Body of pancreas (tissue), 4 donors: ENCODE measurements around the gene TMEM97.

ENCODE experiments used
- CTCF ChIP-seq, 7 experiments: fragments of 450-650 bp in 4 of 7; fragments of 200-600 bp in 3 of 7; sonication (generic) in 3 of 7; IDR thresholded peaks; one replicate each; pipeline ENCODE4 v1.5.1; 2016 to 2019; ENCODE audit warnings: antibody characterized with exemption in 7 of 7
- POLR2A ChIP-seq, 3 donors: fragments of 450-650 bp; IDR thresholded peaks; one replicate each; pipeline ENCODE4 v1.6.1; 2016; ENCODE audit warnings: antibody characterized with exemption in 3 of 3, mild to moderate bottlenecking in 2 of 3

DNA sequence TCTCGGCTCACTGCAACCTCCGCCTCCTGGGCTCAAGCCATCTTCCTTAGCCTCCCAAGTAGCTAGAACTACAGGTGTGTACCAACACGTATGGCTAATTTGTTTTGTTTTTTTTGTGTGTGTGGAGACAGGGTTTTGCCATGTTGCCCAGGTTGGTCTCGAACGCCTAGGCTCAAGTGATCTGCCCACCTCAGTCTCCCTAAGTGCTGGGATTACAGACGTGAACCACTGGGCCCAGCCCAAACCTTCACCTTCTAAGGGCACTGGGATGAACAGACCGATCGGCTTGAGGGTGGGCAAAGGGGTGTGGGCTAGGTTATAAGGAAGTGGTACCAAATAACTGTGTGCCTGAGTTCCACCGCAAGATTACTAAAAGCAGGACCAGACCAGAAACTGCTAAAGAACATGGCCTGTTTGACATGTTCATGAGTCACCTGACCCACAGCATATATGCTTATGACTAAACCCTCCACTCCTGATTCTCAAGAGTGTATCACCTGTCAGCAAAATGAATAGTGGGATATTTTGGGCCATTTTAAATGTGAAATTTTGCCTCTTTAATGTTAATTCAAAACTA is 8.1 kb downstream of the TMEM97 start:
- no peak for TF ChIP-seq POLR2A (IDR thresholded peaks at IDR 0.05)
- TF ChIP-seq CTCF (IDR thresholded peaks at IDR 0.05): no peak
